Duodenal mucosa (tissue), 2 donors: ENCODE results near the gene AFAP1L1.

ENCODE experiments used
- H3K27ac ChIP-seq: one replicate; pipeline ENCODE4 v1.7.0; 2013; ENCODE audit warnings: low read depth, low read length
- H3K27me3 ChIP-seq, 2 donors: one replicate each; pipeline ENCODE4 v1.7.0; 2013; ENCODE audit warnings: low read length in 2 of 2, control low read depth in 1 of 2; ENCODE audit not compliant: insufficient read depth in 2 of 2, control insufficient read depth in 1 of 2
- H3K36me3 ChIP-seq, 2 donors: one replicate each; pipeline ENCODE4 v1.7.0; 2013; ENCODE audit warnings: low read length in 2 of 2, control low read depth in 1 of 2; ENCODE audit not compliant: insufficient read depth in 2 of 2, control insufficient read depth in 1 of 2
- H3K4me1 ChIP-seq, 2 donors: one replicate each; pipeline ENCODE4 v1.7.0; 2013; ENCODE audit warnings: low read length in 2 of 2, control low read depth in 1 of 2; ENCODE audit not compliant: insufficient read depth in 2 of 2, control insufficient read depth in 1 of 2
- H3K4me3 ChIP-seq, 2 donors: one replicate each; pipeline ENCODE4 v1.7.0; 2013; ENCODE audit warnings: low read length in 2 of 2, low read depth in 1 of 2
- H3K9ac ChIP-seq, 2 donors: one replicate each; pipeline ENCODE4 v1.7.0; 2013; ENCODE audit warnings: low read length in 2 of 2, low read depth in 1 of 2
- H3K9me3 ChIP-seq, 2 donors: one replicate each; pipeline ENCODE4 v1.7.0; 2013; ENCODE audit warnings: low read length in 2 of 2, control low read depth in 1 of 2; ENCODE audit not compliant: control insufficient read depth in 1 of 2

AFAP1L1 gene

GRCh38 chr5:149299451-149300054, 27.9 kb downstream of the AFAP1L1 start:
- no peak overlapping the region for H3K27ac ChIP-seq
- no peaks in the 10 kb centered on the region for H3K4me1 ChIP-seq
- H3K9me3 ChIP-seq: no peaks in the 10 kb centered on the region

GRCh38 chr5:149300441-149300840, 28.8 kb downstream of the AFAP1L1 start:
- Histone ChIP-seq H3K27ac (no peak overlapping the region), H3K9ac (no peak overlapping the region), H3K27me3 (no peaks in the 10 kb centered on the region), H3K36me3 (no peaks in the 10 kb centered on the region), H3K4me1 (no peaks in the 10 kb centered on the region), H3K9me3 (no peaks in the 10 kb centered on the region), H3K4me3 (no peak overlapping the region)

More at GRCh38 chr5:149299451-149300054, 27.9 kb downstream of the AFAP1L1 start:
- H3K9ac ChIP-seq: no peak overlapping the region
- H3K27me3 ChIP-seq: no peaks in the 10 kb centered on the region
- H3K4me3 ChIP-seq: no peak overlapping the region
- H3K36me3 ChIP-seq: no peaks in the 10 kb centered on the region

- Histone ChIP-seq H3K4me3 (no peak overlapping the region), H3K27me3 (no peaks in the 10 kb centered on the region), H3K9me3 (no peaks in the 10 kb centered on the region), H3K4me1 (no peaks in the 10 kb centered on the region), H3K27ac (no peak overlapping the region), H3K9ac (no peak overlapping the region), H3K36me3 (no peaks in the 10 kb centered on the region)
These were observed 29.5 kb downstream of the AFAP1L1 start for GRCh38 chr5:149301049-149301743.

GRCh38 chr5:149301744-149302380, 30.2 kb downstream of the AFAP1L1 start:
- no peak overlapping the region for H3K9ac ChIP-seq
- H3K9me3 ChIP-seq: no peaks in the 10 kb centered on the region
- no peaks in the 10 kb centered on the region for H3K27me3 ChIP-seq
- no peak overlapping the region for H3K27ac ChIP-seq
- no peak overlapping the region for H3K4me3 ChIP-seq
- no peaks in the 10 kb centered on the region for H3K4me1 ChIP-seq
- no peaks in the 10 kb centered on the region for H3K36me3 ChIP-seq

- H3K9me3 ChIP-seq: no peaks in the 10 kb centered on the region
- H3K36me3 ChIP-seq: no peaks in the 10 kb centered on the region
- H3K4me3 ChIP-seq: no peak overlapping the region
- H3K9ac ChIP-seq: no peak overlapping the region
- H3K27ac ChIP-seq: no peak overlapping the region
- H3K27me3 ChIP-seq: no peaks in the 10 kb centered on the region
- H3K4me1 ChIP-seq: no peaks in the 10 kb centered on the region
These were observed 31.0 kb downstream of the AFAP1L1 start for GRCh38 chr5:149302641-149303040.

- no peak overlapping the region for H3K27ac ChIP-seq
- H3K36me3 ChIP-seq: no peaks in the 10 kb centered on the region
- H3K9ac ChIP-seq: no peak overlapping the region
- no peaks in the 10 kb centered on the region for H3K4me1 ChIP-seq
- H3K9me3 ChIP-seq: no peaks in the 10 kb centered on the region
- no peak overlapping the region for H3K4me3 ChIP-seq
- H3K27me3 ChIP-seq: no peaks in the 10 kb centered on the region
These were observed 31.6 kb downstream of the AFAP1L1 start for GRCh38 chr5:149303210-149303609.

GRCh38 chr5:149304195-149305078, 32.8 kb downstream of the AFAP1L1 start:
- H3K9ac ChIP-seq: no peak overlapping the region
- no peaks in the 10 kb centered on the region for H3K9me3 ChIP-seq
- no peaks in the 10 kb centered on the region for H3K27me3 ChIP-seq
- H3K36me3 ChIP-seq: no peaks in the 10 kb centered on the region
- H3K4me3 ChIP-seq: no peak overlapping the region
- no peak overlapping the region for H3K27ac ChIP-seq
- H3K4me1 ChIP-seq: no peaks in the 10 kb centered on the region

- Histone ChIP-seq H3K9ac (no peak overlapping the region), H3K9me3 (no peaks in the 10 kb centered on the region), H3K4me3 (no peak overlapping the region), H3K36me3 (peaks cover 0 to 4% of the 10 kb centered on the region in 2 donors), H3K27ac (no peak overlapping the region), H3K4me1 (no peaks in the 10 kb centered on the region), H3K27me3 (no peaks in the 10 kb centered on the region)
These were observed 37.7 kb downstream of the AFAP1L1 start for GRCh38 chr5:149309354-149309753.

GRCh38 chr5:149310488-149310887, 38.8 kb downstream of the AFAP1L1 start:
- H3K27me3 ChIP-seq: no peaks in the 10 kb centered on the region
- no peaks in the 10 kb centered on the region for H3K4me1 ChIP-seq
- no peak overlapping the region for H3K27ac ChIP-seq
- no peak overlapping the region for H3K4me3 ChIP-seq
- H3K36me3 ChIP-seq: peaks cover 0 to 4% of the 10 kb centered on the region in 2 donors
- no peaks in the 10 kb centered on the region for H3K9me3 ChIP-seq
- H3K9ac ChIP-seq: no peak overlapping the region
